ENCODE data around the gene BRIP1. TPM values are rescaled to one million over a fixed set of nuclear protein-coding genes. Genes with fewer than 3 reads are reported as not detected.

The BRIP1 gene
- total and polyA plus RNA-seq, 9 of the 15 experiments (the other 6 are each of a cell fraction or from before 2014, with no cell fraction given) = 2.4 to 17.5 (median 11.2) TPM

GRCh38 chr17:61764846-61765245, 98.5 kb downstream of the BRIP1 start:
- H3K9me3 ChIP-seq (replicated peaks; ENCODE audit: control insufficient read depth, insufficient read depth, low read depth, low read length) = no peaks in the 10 kb centered on the region
- BruUV-seq (replicated peaks) = no TSS peak
- H3K36me3 ChIP-seq (ENCODE audit: control insufficient read depth, insufficient read depth, low read length) = peaks cover 8% of the 10 kb centered on the region; the same call in 1 of the 3 replicates
- no peaks in the 10 kb centered on the region for H3K27me3 ChIP-seq (ENCODE audit: control insufficient read depth in 2 of 2, insufficient read depth in 2 of 2, low read length in 2 of 2)
- intact Hi-C loops (cut with micrococcal nuclease) = no loop called here
- no peak for ATAC-seq
- H3K9ac ChIP-seq (ENCODE audit: insufficient read depth in 1 of 2, low read depth in 2 of 2, low read length in 2 of 2) = no peak overlapping the region
- no peaks in the 10 kb centered on the region for H3K79me2 ChIP-seq (ENCODE audit: control insufficient read depth, insufficient read depth, low read length)
- no peaks in the 10 kb centered on the region for H4K20me1 ChIP-seq (replicated peaks; ENCODE audit: control insufficient read depth, insufficient read depth, low read length)
- WGBS (ENCODE audit: insufficient coverage, low coverage, missing lambda C conversion rate) = 56% methylated on average over 1 of the region's 1 CpG
- TF ChIP-seq ZBTB2 (IDR thresholded peaks at IDR 0.05) (no peak), ETS1 (conservative IDR thresholded peaks at IDR 0.05; ENCODE audit: control insufficient read depth, low read depth, low read length) (no peak), SRSF1 (IDR thresholded peaks at IDR 0.05; ENCODE audit: low read depth, low read length) (no peak), NR2C2 (CRISPR knock-in tag; IDR thresholded peaks at IDR 0.05) (no peak), NR2C2 (tag; IDR thresholded peaks at IDR 0.05) (peak; percentile 49), EWSR1 (IDR thresholded peaks at IDR 0.05; ENCODE audit: borderline replicate concordance, low read depth, partially characterized antibody) (peak; percentile 2), NR2C1 (IDR thresholded peaks at IDR 0.05) (peak; percentile 74), NR2C1 (tag; IDR thresholded peaks at IDR 0.05) (peak; percentile 87), ZNF431 (CRISPR knock-in tag; IDR thresholded peaks at IDR 0.05) (no peak), ZNF253 (CRISPR knock-in tag; conservative IDR thresholded peaks at IDR 0.05) (no peak), ZBTB11 (CRISPR knock-in tag; IDR thresholded peaks at IDR 0.05) (peak in 1 of 3 experiments; percentile 91; a peak in 1 of 6 replicates), LCOR (CRISPR knock-in tag; IDR thresholded peaks at IDR 0.05) (no peak), ZNF518B (CRISPR knock-in tag; IDR thresholded peaks at IDR 0.05) (no peak)
- ChIA-PET POLR2A (interaction anchor here (2.2 kb wide), 1 partner anchor 9 kb away, joined by 12 read pairs; no protein-coding TSS in a partner anchor), CTCF (ENCODE audit: low intra/inter-chr PET ratio) (no interaction called here)
- no peak for DNase-seq (ENCODE audit: extremely low read depth in 1 of 4, low spot score in 3 of 4)
- no peaks in the 10 kb centered on the region for H3K4me1 ChIP-seq (replicated peaks in 1 of 2; ENCODE audit: control insufficient read depth in 2 of 2, insufficient read depth in 2 of 2, low read length in 2 of 2)
- no peak overlapping the region for H3K27ac ChIP-seq (ENCODE audit: extremely low read depth, low read depth, low read length)
- H3K4me2 ChIP-seq (ENCODE audit: insufficient read depth, low read length) = no peak overlapping the region
- no peak overlapping the region for H3K4me3 ChIP-seq
- FAIRE-seq = no peak
- H3K9me1 ChIP-seq (ENCODE audit: control insufficient read depth, insufficient read depth, low read length) = no peaks in the 10 kb centered on the region
- H2AFZ ChIP-seq (ENCODE audit: low read depth, low read length) = no peak overlapping the region
- in situ Hi-C loops (cut with MboI) = no loop called here
